ENCODE results near the gene DMAC2L.
A peak's percentile ranks its signal among the peaks of the same experiment; 100 is the strongest.
"Not testable (repeated sequence)": the region's sequence is repeated elsewhere in the genome, so short reads cannot be mapped to it uniquely, and the experiment has no call there.

DMAC2L gene

GRCh38 chr14:50356283-50356682, 44.2 kb downstream of the DMAC2L start:
- DNase-seq (ENCODE audit: low spot score), result not testable (repeated sequence)

DNA sequence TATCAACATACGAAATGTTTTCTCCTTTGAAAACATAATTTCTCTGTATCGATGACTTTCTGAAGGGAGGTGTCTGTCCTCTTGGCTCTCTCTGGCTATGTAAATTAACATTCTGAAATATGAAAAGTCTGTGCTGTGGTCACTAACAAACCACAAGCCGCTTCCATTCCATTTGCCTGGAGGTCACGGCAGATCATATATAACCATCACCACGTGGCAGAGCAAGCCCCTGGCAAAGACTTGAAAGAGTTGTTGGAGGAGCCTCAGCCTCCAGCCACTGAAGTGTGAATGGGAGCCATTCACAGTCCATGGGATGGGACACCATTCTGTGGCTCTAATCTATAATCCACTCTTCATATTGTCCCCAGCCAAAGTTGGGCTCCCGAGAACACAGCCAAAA, 45.0 kb downstream of the DMAC2L start:
- no peak for DNase-seq (ENCODE audit: low spot score)

DNA sequence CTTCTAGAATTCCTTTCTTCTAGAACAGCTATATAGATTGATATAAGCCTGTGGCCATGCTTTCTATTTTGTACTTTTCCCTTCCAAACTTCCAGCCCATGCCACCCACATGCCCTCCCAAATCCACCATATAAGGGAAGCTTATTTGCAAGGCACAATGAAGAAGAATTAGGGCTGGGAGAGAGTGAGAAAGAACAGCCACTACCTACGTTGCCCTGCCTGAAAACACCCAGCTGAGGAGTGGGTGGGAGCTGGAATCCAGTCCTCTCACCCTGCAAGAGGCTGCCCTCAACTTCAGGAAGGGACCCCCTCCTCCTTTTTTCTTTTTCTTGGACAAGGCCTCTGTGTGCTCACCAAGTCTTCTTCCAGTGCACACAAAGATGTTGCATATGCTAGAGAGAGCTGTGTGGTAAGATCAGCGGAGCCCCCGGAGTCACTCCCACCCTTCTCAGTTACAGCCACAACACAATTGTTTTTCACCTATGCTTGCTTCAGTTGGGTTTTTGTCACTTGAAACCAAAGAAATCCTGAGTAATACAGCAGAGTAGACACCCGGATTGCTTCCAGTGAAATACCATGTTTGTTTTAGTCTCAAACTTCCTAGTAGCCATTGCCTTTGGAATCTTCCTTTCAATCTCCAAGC, 45.8 kb downstream of the DMAC2L start:
- DNase-seq (ENCODE audit: low spot score), result no peak

DNA sequence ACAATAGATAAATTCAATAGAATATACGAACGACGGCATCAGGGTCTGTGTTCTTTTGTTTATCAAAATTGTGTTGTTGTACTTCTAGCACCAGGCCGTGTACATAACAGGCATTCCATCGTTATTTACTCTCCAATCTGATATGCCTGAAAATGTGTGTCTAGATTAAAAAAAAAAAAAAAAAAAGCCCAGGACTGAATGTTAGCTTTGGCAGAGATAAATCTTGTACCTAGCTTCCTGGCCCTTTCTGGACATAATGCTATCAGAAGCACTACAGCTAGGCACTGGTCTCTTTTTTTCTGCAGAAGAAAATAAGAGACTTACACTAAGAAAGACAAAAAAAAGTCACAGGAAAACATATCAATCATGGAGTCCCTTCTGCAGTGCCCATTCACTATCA, 47.5 kb downstream of the DMAC2L start:
- no peak for DNase-seq (ENCODE audit: low spot score)

GRCh38 chr14:50360093-50360492, 48.0 kb downstream of the DMAC2L start:
- no peak for DNase-seq (ENCODE audit: low spot score)

GRCh38 chr14:50360851-50361250, 48.7 kb downstream of the DMAC2L start:
- no peak for DNase-seq (ENCODE audit: low spot score)

DNA sequence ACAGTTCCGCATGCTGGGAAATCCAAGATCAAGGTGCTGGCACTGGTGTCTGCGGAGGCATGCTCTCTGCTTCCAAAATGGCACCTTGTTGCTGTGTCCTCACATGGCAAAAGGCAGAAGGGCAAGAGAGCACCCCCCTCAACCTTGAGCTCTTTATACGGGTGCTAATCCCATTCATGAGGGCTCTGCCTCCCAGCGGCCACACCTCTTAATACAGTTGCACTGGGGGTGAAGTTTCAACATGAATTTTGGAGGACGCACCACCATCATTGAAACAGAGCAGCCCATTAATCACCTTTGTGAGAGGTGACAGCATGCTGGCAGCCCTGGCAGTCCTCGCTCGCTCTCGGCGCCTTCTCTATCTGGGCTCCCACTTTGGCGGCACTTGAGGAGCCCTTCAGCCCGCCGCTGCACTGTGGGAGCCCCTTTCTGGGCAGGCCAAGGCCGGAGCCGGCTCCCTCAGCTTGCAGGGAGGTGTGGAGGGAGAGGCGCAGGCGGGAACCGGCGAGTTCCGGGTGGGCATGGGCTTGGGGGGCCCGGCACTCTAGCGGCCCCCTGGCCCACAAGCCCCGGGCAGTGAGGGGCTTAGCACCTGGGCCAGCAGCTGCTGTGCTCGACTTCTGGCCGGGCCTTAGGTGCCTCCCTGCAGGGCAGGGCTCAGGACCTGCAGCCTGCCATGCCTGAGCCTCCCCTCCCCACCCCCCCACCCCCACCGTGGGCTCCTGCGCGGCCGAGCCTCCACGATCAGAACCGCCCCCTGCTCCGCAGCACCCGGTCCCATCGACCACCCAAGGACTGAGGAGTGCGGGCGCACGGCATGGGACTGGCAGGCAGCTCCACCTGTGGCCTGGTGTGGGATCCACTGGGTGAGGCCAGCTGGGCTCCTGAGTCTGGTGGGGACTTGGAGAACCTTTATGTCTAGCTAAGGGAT, 49.6 kb downstream of the DMAC2L start:
- DNase-seq (ENCODE audit: low spot score), result not testable (repeated sequence)

GRCh38 chr14:50362764-50363713, 50.9 kb downstream of the DMAC2L start:
- peak; percentile 6 for DNase-seq (ENCODE audit: low spot score)

DNA sequence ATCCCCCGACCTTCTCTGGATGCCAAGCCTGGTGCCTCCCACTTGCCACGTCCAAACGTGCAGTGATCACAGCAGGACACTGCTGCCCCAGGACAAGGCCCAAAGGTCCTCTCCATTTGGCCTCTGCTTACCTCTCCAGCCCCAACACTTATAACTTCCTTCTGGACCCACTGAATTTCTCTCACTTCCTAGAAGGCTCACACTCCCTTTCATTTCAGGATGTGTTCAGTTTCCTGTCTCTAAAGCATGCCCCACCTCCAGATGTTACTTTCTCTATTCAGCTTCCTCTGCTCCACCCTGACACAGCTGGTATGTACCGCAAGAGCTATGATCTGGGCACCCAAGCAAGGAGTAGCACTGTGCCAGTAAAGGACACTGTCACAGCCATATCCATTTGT, 51.6 kb downstream of the DMAC2L start:
- DNase-seq (ENCODE audit: low spot score), result peak; percentile 67

- no peak for DNase-seq (ENCODE audit: low spot score)
Observed at GRCh38 chr14:50364792-50365191, 52.7 kb downstream of the DMAC2L start.

DNA sequence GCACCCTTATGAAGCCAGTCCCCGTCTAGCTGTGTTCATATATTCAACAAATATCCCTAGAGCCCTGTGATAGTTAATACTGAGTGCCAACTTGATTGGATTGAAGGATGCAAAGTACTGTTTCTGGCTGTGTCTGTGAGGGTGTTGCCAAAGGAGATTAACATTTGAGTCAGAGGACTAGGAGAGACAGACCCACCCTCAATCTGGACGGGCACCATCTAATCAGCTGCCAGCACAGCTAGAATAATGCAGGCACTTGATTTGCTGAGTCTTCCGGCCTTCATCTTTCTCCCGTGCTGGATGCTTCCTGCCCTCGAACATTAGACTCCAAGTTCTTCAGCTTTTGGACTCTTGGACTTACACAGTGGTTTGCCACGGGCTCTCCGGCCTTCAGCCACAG, 53.4 kb downstream of the DMAC2L start:
- DNase-seq (ENCODE audit: low spot score), result not testable (repeated sequence)

DNA sequence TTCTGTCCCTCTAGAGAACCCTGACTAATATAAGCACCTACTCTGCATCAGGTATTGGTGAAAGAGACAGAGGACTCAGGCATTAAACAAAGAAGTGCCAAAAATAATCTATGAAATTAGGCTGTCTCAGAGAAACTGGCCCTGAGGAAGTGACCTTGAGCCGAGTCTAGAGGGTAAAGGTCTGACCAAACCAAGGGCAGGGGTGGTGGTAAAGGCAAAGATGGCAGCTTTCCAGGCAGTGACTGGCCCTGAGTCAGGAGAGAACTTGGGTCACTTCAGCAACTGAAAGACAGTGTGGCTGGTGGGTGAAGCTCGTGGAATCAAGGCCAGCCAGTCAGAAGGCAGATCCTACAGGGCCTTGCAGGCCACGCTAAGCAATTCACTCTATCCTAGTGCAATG, 54.0 kb downstream of the DMAC2L start:
- no peak for DNase-seq (ENCODE audit: low spot score)

DNA sequence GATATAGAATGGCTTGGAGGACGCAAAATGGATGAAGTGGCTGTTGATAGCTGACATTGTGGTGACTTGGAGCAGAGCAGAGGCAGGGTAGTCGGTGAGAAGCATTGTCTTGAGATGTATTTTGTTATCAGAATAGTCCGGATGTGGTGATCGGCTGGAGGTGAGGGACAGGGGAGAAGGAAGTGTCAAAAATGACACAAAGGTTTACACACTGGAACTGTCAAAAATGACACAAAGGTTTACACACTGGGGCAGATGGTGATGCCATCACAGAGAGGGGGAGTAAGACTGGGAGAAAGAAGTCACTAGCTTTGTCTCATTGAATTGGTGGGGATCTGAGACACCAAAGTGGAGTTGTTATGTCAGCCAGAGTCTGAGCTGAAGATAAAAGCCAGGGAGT, 54.5 kb downstream of the DMAC2L start:
- DNase-seq (ENCODE audit: low spot score), result no peak

GRCh38 chr14:50371546-50371945, 59.4 kb downstream of the DMAC2L start:
- no peak for DNase-seq (ENCODE audit: low spot score)

GRCh38 chr14:50373959-50374358, 61.8 kb downstream of the DMAC2L start:
- no peak for DNase-seq (ENCODE audit: low spot score)

- DNase-seq (ENCODE audit: low spot score), result no peak
Observed at GRCh38 chr14:50375760-50376159, 63.6 kb downstream of the DMAC2L start.
